Adrenal gland (tissue), 12 donors: ENCODE data around the gene TOGARAM1. TPM values are rescaled to one million over a fixed set of nuclear protein-coding genes. Genes with fewer than 3 reads are reported as not detected.

Experiments
- DNase-seq, 7 donors: peaks; one replicate each; pipeline ENCODE4 v3.0.0-alpha.2; 2019 to 2020
- H3K27ac ChIP-seq, 5 donors: fragments of 200-600 bp; sonication (generic) in 4 of 5; 1 replicate in 3 of 5; 2 replicates in 2 of 5; pipeline versions ENCODE4 v1.5.1 to v1.8.0; 2016 to 2020; ENCODE audit warnings: mild to moderate bottlenecking in 1 of 5
- H3K27me3 ChIP-seq: fragments of 200-600 bp; 2 replicates; pipeline ENCODE4 v1.8.0; 2021
- H3K36me3 ChIP-seq, 2 donors: fragments of 200-600 bp; replicated peaks in 1 of 2; 1 replicate in 1 of 2; 2 replicates in 1 of 2; pipeline versions ENCODE4 v1.5.1 to v1.8.0; 2018 to 2022
- H3K4me1 ChIP-seq, 2 donors: fragments of 200-600 bp; replicated peaks in 1 of 2; 1 replicate in 1 of 2; 2 replicates in 1 of 2; pipeline versions ENCODE4 v1.5.1 to v1.8.0; 2018 to 2021
- H3K4me3 ChIP-seq, 4 donors: fragments of 200-600 bp; sonication (generic) in 3 of 4; one replicate each; pipeline ENCODE4 v1.5.1; 2016 to 2018
- H3K9me3 ChIP-seq, 3 donors: fragments of 200-600 bp; sonication (generic) in 1 of 3; replicated peaks in 1 of 3; 1 replicate in 2 of 3; 2 replicates in 1 of 3; pipeline versions ENCODE4 v1.5.1 to v1.8.0; 2016 to 2021
- CTCF ChIP-seq, 6 experiments: fragments of 450-650 bp in 4 of 6; fragments of 200-600 bp in 2 of 6; sonication (generic) in 1 of 6; IDR thresholded peaks; 1 replicate in 5 of 6; 2 replicates in 1 of 6; pipeline versions ENCODE4 v1.5.1 to v1.8.0; 2016 to 2021; ENCODE audit warnings: antibody characterized with exemption in 6 of 6, mild to moderate bottlenecking in 2 of 6, moderate library complexity in 1 of 6
- POLR2A ChIP-seq, 2 donors: fragments of 450-650 bp; IDR thresholded peaks; one replicate each; pipeline ENCODE4 v1.6.1; 2017; ENCODE audit warnings: antibody characterized with exemption in 2 of 2, mild to moderate bottlenecking in 2 of 2, moderate library complexity in 1 of 2
- WGBS, 4 donors: extraction: QIAGEN DNeasy Blood & Tissue Kit in 2 of 4; methylation state at CpG; one replicate each; pipeline versions ENCODE4 v1.1.5 to v1.1.7; 2013 to 2017; 5-methylcytosine and 5-hydroxymethylcytosine counted together
- intact Hi-C, 2 donors: fragments of 100-400 bp; cut with DNase I; formaldehyde crosslinking; loops; one replicate each; pipeline versions ENCODE4 v1.14.1 to v1.15.0; 2022 to 2023
- polyA plus RNA-seq, 3 donors: library from polyadenylated mRNA; stranded (reverse); fragments of 200-250 nt in 2 of 3; fragments of 350-450 nt in 1 of 3; fragmentation: Illumina TruSeq in 1 of 3; extraction: RNeasy Lipid Tissue Mini Kit (QIAGEN cat#74804) in 1 of 3; gene quantifications; one replicate each; pipeline ENCODE4 v1.2.3, GENCODE V29; 2013 to 2014
- total RNA-seq, 9 donors: library from RNA; depleted of rRNA in 4 of 9; stranded (reverse); fragments of >200 nt in 4 of 9; fragments of 120-200 nt in 1 of 9; fragmentation: NEBNext Ultra II Directional in 1 of 9; extraction: Animal tissue kit (Norgen Biotek cat#: 25700) in 1 of 9; gene quantifications; one replicate each; pipeline versions ENCODE4 v1.1.0 to v1.2.4, GENCODE V29; 2013 to 2023
- donor health status: healthy with polysubstance abuse.
- donor health status: Bipolar disorder and iron deficiency.
- donor health status: DM: yes; HTN: yes; CAD: no.
- donor health status: DM: no; HTN: no; CAD: no.
- donor health status: DM: no; HTN: no; CAD: no.
- donor health status: DM: yes; HTN: yes; CAD: no.

TOGARAM1 gene
- total and polyA plus RNA-seq, 12 donors, result 4.2 to 42.0 (median 19.1) TPM

- H3K27me3 ChIP-seq, result no peaks in the 10 kb centered on the region
- intact Hi-C loops, result loop anchor here in 1 of 2 donors (10.0 kb wide), 1 partner anchor 174 kb away; the partner anchor contains the start of genes FANCM and FKBP3
- no peaks in the 10 kb centered on the region for H3K36me3 ChIP-seq
- TF ChIP-seq CTCF (IDR thresholded peaks at IDR 0.05) (no peak), POLR2A (IDR thresholded peaks at IDR 0.05) (no peak)
- DNase-seq, result peak; percentile 66 to 81 (median 71)
- no peaks in the 10 kb centered on the region for H3K9me3 ChIP-seq
- WGBS, 4 donors, result 0% methylated on average over 14 of the region's 14 CpGs
- peak overlapping the region; percentile 75 to 98 (median 93) for H3K27ac ChIP-seq
- peaks cover 13 to 69% of the 10 kb centered on the region in 2 donors for H3K4me1 ChIP-seq
- peak overlapping the region in 3 of 4 donors; percentile 56 to 75 (median 66) for H3K4me3 ChIP-seq
These were observed 838 bp upstream of the TOGARAM1 start for GRCh38 chr14:44961151-44961553.

GRCh38 chr14:44962334-44963043, 499 bp downstream of the TOGARAM1 start:
- Histone ChIP-seq H3K9me3 (no peaks in the 10 kb centered on the region), H3K4me1 (peaks cover 17 to 76% of the 10 kb centered on the region in 2 donors), H3K27me3 (no peaks in the 10 kb centered on the region), H3K27ac (peak overlapping the region; percentile 23 to 94 (median 73)), H3K4me3 (peak overlapping the region; percentile 25 to 75 (median 60)), H3K36me3 (no peaks in the 10 kb centered on the region)
- 0 to 2% (median 1%) methylated on average over 10 to 39 of the region's 39 CpGs for WGBS, 4 donors
- peak; percentile 55 to 76 (median 67) for DNase-seq
- intact Hi-C loops, result loop anchor here in 1 of 2 donors (10.0 kb wide), 1 partner anchor 172 kb away; the partner anchor contains the start of genes FANCM and FKBP3
- TF ChIP-seq POLR2A (IDR thresholded peaks at IDR 0.05) (no peak), CTCF (IDR thresholded peaks at IDR 0.05) (no peak)

GRCh38 chr14:44963044-44963528, 1.1 kb downstream of the TOGARAM1 start:
- Histone ChIP-seq H3K27ac (peak overlapping the region in 4 of 5 donors; percentile 65 to 94 (median 83)), H3K4me3 (peak overlapping the region; percentile 25 to 75 (median 60)), H3K27me3 (no peaks in the 10 kb centered on the region), H3K4me1 (peaks cover 17 to 76% of the 10 kb centered on the region in 2 donors), H3K36me3 (no peaks in the 10 kb centered on the region), H3K9me3 (no peaks in the 10 kb centered on the region)
- intact Hi-C loops, result loop anchor here in 1 of 2 donors (10.0 kb wide), 1 partner anchor 172 kb away; the partner anchor contains the start of genes FANCM and FKBP3
- 7 to 16% (median 11%) methylated on average over 12 to 13 of the region's 13 CpGs for WGBS, 4 donors
- DNase-seq, result no peak
- no peak for TF ChIP-seq CTCF (IDR thresholded peaks at IDR 0.05)
- TF ChIP-seq POLR2A (IDR thresholded peaks at IDR 0.05), result no peak

GRCh38 chr14:44963775-44964380, 1.9 kb downstream of the TOGARAM1 start:
- H3K27ac ChIP-seq, result no peak overlapping the region
- H3K36me3 ChIP-seq, result no peaks in the 10 kb centered on the region
- peak in 2 of 7 donors; percentile 17 to 23 for DNase-seq
- intact Hi-C loops, result loop anchor here in 1 of 2 donors (10.0 kb wide), 1 partner anchor 171 kb away; the partner anchor contains the start of genes FANCM and FKBP3
- WGBS, 4 donors, result 16 to 32% (median 24%) methylated on average over 7 of the region's 7 CpGs
- peak overlapping the region in 2 of 4 donors; percentile 4 to 66 for H3K4me3 ChIP-seq
- TF ChIP-seq POLR2A (IDR thresholded peaks at IDR 0.05) (no peak), CTCF (IDR thresholded peaks at IDR 0.05) (no peak)
- H3K4me1 ChIP-seq, result peaks cover 17 to 76% of the 10 kb centered on the region in 2 donors
- no peaks in the 10 kb centered on the region for H3K9me3 ChIP-seq
- H3K27me3 ChIP-seq, result no peaks in the 10 kb centered on the region
